ENCODE data around the gene HDDC3.

- TF ChIP-seq CTCF (conservative IDR thresholded peaks at IDR 0.05 in 1 of 2, IDR thresholded peaks at IDR 0.05 in 1 of 2; ENCODE audit: low read depth in 1 of 2, low read length in 2 of 2) = no peak
- TF ChIP-seq EZH2 (IDR thresholded peaks at IDR 0.05; ENCODE audit: low read length, missing control alignments) = no peak
These were observed 5.9 kb upstream of the HDDC3 start for GRCh38 chr15:90938261-90938660.
